ENCODE data around the gene MTREX.

Gene MTREX

GRCh38 chr5:55416306-55416705, 108.5 kb downstream of the MTREX start:
- Histone ChIP-seq H3K4me1 (ENCODE audit: control insufficient read depth, insufficient read depth, low read length) (no peaks in the 10 kb centered on the region), H3K36me3 (ENCODE audit: control insufficient read depth, insufficient read depth, low read length) (no peaks in the 10 kb centered on the region), H3K27me3 (ENCODE audit: control insufficient read depth, insufficient read depth, low read length) (no peaks in the 10 kb centered on the region), H3K9me3 (ENCODE audit: control insufficient read depth, low read length) (no peaks in the 10 kb centered on the region), H3K9ac (ENCODE audit: low read length) (no peak overlapping the region), H3K4me3 (ENCODE audit: low read length) (no peak overlapping the region)

GRCh38 chr5:55418994-55419968, 111.5 kb downstream of the MTREX start:
- H3K9me3 ChIP-seq (ENCODE audit: control insufficient read depth, low read length): no peaks in the 10 kb centered on the region
- no peaks in the 10 kb centered on the region for H3K27me3 ChIP-seq (ENCODE audit: control insufficient read depth, insufficient read depth, low read length)
- H3K36me3 ChIP-seq (ENCODE audit: control insufficient read depth, insufficient read depth, low read length): peaks cover under 1% of the 10 kb centered on the region
- no peaks in the 10 kb centered on the region for H3K4me1 ChIP-seq (ENCODE audit: control insufficient read depth, insufficient read depth, low read length)
- H3K9ac ChIP-seq (ENCODE audit: low read length): no peak overlapping the region
- H3K4me3 ChIP-seq (ENCODE audit: low read length): no peak overlapping the region

GRCh38 chr5:55421074-55421529, 113.3 kb downstream of the MTREX start:
- H3K36me3 ChIP-seq (ENCODE audit: control insufficient read depth, insufficient read depth, low read length): peaks cover 3% of the 10 kb centered on the region
- H3K4me1 ChIP-seq (ENCODE audit: control insufficient read depth, insufficient read depth, low read length): no peaks in the 10 kb centered on the region
- H3K27me3 ChIP-seq (ENCODE audit: control insufficient read depth, insufficient read depth, low read length): no peaks in the 10 kb centered on the region
- no peaks in the 10 kb centered on the region for H3K9me3 ChIP-seq (ENCODE audit: control insufficient read depth, low read length)
- no peak overlapping the region for H3K9ac ChIP-seq (ENCODE audit: low read length)
- H3K4me3 ChIP-seq (ENCODE audit: low read length): no peak overlapping the region

DNA sequence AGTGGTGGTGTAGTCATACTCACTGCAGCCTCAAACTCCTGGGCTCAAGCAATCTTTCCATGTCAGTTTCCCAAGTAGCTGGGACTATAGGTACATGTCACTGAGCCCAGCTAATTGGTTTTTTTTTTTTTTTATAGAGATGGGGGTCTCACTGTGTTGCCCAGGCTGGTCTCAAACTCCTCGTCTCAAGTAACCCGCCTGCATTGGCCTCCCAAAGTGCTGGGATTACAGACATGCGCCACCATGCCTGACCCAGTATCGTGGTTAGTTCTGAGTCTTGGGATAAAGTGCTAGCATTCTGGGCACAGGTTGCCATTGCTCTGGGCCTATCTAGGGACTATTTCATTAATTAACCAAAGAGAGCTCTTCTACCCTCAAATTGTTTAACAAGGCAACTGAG, 118.7 kb downstream of the MTREX start:
- H3K27me3 ChIP-seq (ENCODE audit: control insufficient read depth, insufficient read depth, low read length): no peaks in the 10 kb centered on the region
- peaks cover 8% of the 10 kb centered on the region for H3K36me3 ChIP-seq (ENCODE audit: control insufficient read depth, insufficient read depth, low read length)
- peaks cover 12% of the 10 kb centered on the region for H3K4me1 ChIP-seq (ENCODE audit: control insufficient read depth, insufficient read depth, low read length)
- H3K9ac ChIP-seq (ENCODE audit: low read length): no peak overlapping the region
- no peak overlapping the region for H3K4me3 ChIP-seq (ENCODE audit: low read length)
- H3K9me3 ChIP-seq (ENCODE audit: control insufficient read depth, low read length): no peaks in the 10 kb centered on the region

DNA sequence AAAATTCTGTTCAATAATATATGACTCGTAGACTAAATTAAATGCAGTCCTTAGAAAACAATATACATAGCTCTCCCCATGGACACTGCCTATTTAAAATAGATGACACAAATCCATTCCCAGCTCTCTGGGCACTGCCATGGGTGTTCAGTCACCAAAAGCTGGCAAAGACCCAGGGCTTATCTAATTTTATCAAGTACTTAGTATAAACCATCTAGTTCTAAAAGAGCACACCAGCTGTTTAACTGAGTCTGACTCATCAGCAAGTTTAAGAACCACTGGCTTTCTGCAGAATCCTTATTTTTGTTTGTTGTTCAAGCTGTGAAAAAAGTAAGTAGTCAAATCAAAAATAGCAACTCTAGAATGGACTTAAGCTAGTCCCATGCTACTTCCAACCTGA, 119.4 kb downstream of the MTREX start:
- Histone ChIP-seq H3K27me3 (ENCODE audit: control insufficient read depth, insufficient read depth, low read length) (no peaks in the 10 kb centered on the region), H3K36me3 (ENCODE audit: control insufficient read depth, insufficient read depth, low read length) (peaks cover 8% of the 10 kb centered on the region), H3K4me1 (ENCODE audit: control insufficient read depth, insufficient read depth, low read length) (peaks cover 12% of the 10 kb centered on the region), H3K4me3 (ENCODE audit: low read length) (no peak overlapping the region), H3K9ac (ENCODE audit: low read length) (no peak overlapping the region), H3K9me3 (ENCODE audit: control insufficient read depth, low read length) (no peaks in the 10 kb centered on the region)

DNA sequence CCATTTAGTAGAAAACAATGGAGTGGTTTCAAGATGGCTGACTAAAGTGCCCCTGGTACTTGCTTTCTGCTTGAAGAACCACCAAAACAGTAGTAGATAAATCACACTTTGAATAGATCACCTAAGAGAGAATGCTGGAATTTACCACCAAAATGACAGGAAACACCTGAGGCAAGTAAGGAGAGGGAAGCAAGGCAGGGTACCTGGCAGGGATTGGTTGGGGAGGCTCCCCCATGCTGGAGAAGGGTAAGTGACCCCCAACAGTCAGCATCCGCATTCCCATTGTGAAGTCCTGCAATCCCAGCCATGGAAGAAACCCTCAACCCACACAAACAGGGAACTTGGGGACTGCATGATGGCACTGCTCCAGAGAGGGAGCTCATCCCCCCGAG, 121.4 kb downstream of the MTREX start:
- H3K36me3 ChIP-seq (ENCODE audit: control insufficient read depth, insufficient read depth, low read length): peaks cover 8% of the 10 kb centered on the region
- H3K4me3 ChIP-seq (ENCODE audit: low read length): no peak overlapping the region
- H3K9me3 ChIP-seq (ENCODE audit: control insufficient read depth, low read length): no peaks in the 10 kb centered on the region
- H3K9ac ChIP-seq (ENCODE audit: low read length): no peak overlapping the region
- H3K4me1 ChIP-seq (ENCODE audit: control insufficient read depth, insufficient read depth, low read length): peaks cover 12% of the 10 kb centered on the region
- no peaks in the 10 kb centered on the region for H3K27me3 ChIP-seq (ENCODE audit: control insufficient read depth, insufficient read depth, low read length)

DNA sequence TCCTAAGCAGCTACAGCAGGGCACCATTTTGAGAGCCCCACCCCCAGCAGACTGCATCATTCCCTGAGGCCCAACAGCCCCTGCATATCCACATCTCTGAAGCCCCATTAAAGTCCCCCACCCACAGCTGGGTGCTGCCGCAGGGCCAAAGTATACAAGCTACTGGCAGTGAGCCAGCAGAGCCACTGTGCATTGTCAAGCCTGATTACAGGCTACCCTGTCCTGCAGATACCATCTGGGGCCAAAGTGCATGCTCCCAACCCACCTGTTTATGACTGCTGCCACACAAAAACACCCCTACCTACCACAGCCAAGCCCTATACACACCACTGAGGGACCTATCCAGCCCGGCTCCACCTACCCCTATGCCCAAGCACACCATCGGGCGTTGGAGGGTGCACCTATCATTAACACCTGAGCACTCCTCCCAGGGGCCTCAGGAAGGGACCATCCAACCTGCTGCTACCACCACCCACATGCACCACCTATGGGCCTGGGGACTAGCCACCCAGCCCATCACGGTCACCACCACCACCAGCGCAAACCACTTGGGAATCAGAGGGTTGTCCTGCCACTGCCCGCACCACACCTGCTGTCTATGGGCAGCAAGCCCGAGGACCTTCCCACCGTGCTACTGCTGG, 121.9 kb downstream of the MTREX start:
- H3K4me3 ChIP-seq (ENCODE audit: low read length): no peak overlapping the region
- H3K9me3 ChIP-seq (ENCODE audit: control insufficient read depth, low read length): no peaks in the 10 kb centered on the region
- H3K4me1 ChIP-seq (ENCODE audit: control insufficient read depth, insufficient read depth, low read length): peaks cover 12% of the 10 kb centered on the region
- peaks cover 5% of the 10 kb centered on the region for H3K36me3 ChIP-seq (ENCODE audit: control insufficient read depth, insufficient read depth, low read length)
- no peaks in the 10 kb centered on the region for H3K27me3 ChIP-seq (ENCODE audit: control insufficient read depth, insufficient read depth, low read length)
- no peak overlapping the region for H3K9ac ChIP-seq (ENCODE audit: low read length)

DNA sequence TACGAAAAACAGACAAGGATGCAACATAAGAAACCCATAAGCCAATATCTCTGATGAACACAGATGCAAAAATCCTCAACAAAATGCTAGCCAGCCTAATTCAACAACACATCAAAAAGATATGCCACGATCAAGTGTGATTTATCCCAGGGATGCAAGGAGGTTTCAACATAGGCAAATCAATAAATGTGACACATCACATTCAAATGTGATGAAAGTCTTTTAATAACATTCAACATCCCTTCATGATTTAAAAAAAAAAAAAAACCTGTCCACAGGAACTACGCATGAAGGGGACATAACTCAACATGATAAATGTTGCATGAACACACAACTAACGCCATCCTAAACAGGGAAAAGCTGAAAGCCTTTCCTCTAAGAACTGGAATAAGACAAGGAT, 124.8 kb downstream of the MTREX start:
- H3K9ac ChIP-seq (ENCODE audit: low read length): no peak overlapping the region
- H3K36me3 ChIP-seq (ENCODE audit: control insufficient read depth, insufficient read depth, low read length): peaks cover 5% of the 10 kb centered on the region
- no peak overlapping the region for H3K4me3 ChIP-seq (ENCODE audit: low read length)
- peaks cover 15% of the 10 kb centered on the region for H3K4me1 ChIP-seq (ENCODE audit: control insufficient read depth, insufficient read depth, low read length)
- H3K27me3 ChIP-seq (ENCODE audit: control insufficient read depth, insufficient read depth, low read length): no peaks in the 10 kb centered on the region
- H3K9me3 ChIP-seq (ENCODE audit: control insufficient read depth, low read length): no peaks in the 10 kb centered on the region

GRCh38 chr5:55437452-55437851, 129.7 kb downstream of the MTREX start:
- H3K36me3 ChIP-seq (ENCODE audit: control insufficient read depth, insufficient read depth, low read length): no peaks in the 10 kb centered on the region
- peaks cover 24% of the 10 kb centered on the region for H3K4me1 ChIP-seq (ENCODE audit: control insufficient read depth, insufficient read depth, low read length)
- no peak overlapping the region for H3K9ac ChIP-seq (ENCODE audit: low read length)
- no peaks in the 10 kb centered on the region for H3K9me3 ChIP-seq (ENCODE audit: control insufficient read depth, low read length)
- H3K27me3 ChIP-seq (ENCODE audit: control insufficient read depth, insufficient read depth, low read length): no peaks in the 10 kb centered on the region
- no peak overlapping the region for H3K4me3 ChIP-seq (ENCODE audit: low read length)

GRCh38 chr5:55437859-55438206, 130.0 kb downstream of the MTREX start:
- Histone ChIP-seq H3K27me3 (ENCODE audit: control insufficient read depth, insufficient read depth, low read length) (no peaks in the 10 kb centered on the region), H3K4me1 (ENCODE audit: control insufficient read depth, insufficient read depth, low read length) (peaks cover 24% of the 10 kb centered on the region), H3K36me3 (ENCODE audit: control insufficient read depth, insufficient read depth, low read length) (no peaks in the 10 kb centered on the region), H3K4me3 (ENCODE audit: low read length) (no peak overlapping the region), H3K9ac (ENCODE audit: low read length) (no peak overlapping the region), H3K9me3 (ENCODE audit: control insufficient read depth, low read length) (no peaks in the 10 kb centered on the region)

GRCh38 chr5:55438998-55439397, 131.2 kb downstream of the MTREX start:
- Histone ChIP-seq H3K27me3 (ENCODE audit: control insufficient read depth, insufficient read depth, low read length) (no peaks in the 10 kb centered on the region), H3K36me3 (ENCODE audit: control insufficient read depth, insufficient read depth, low read length) (no peaks in the 10 kb centered on the region), H3K4me3 (ENCODE audit: low read length) (no peak overlapping the region), H3K4me1 (ENCODE audit: control insufficient read depth, insufficient read depth, low read length) (peaks cover 24% of the 10 kb centered on the region), H3K9ac (ENCODE audit: low read length) (no peak overlapping the region), H3K9me3 (ENCODE audit: control insufficient read depth, low read length) (no peaks in the 10 kb centered on the region)

DNA sequence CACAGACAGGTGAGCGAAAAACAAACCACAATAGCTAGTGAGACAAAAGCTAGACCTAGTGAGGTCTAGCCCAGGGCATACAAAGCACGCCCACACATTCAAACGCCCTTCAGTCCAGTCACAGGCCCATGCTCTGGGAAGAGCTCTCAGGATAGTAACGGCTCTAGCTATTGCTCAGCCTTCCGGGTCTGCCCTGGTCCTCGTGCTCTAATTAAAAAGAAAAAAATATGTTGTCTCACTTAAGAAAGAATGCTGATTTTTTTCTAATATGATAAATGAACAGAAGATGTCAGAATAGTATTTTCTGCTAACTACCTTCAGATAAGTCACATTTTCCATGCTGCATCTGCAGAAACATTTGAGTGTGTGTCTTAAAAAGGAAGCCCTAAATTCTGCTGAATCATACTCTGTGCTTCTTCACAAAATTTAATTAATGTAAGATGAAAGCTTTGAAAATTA, 132.4 kb downstream of the MTREX start:
- Histone ChIP-seq H3K4me3 (ENCODE audit: low read length) (no peak overlapping the region), H3K27me3 (ENCODE audit: control insufficient read depth, insufficient read depth, low read length) (no peaks in the 10 kb centered on the region), H3K9me3 (ENCODE audit: control insufficient read depth, low read length) (no peaks in the 10 kb centered on the region), H3K9ac (ENCODE audit: low read length) (no peak overlapping the region), H3K4me1 (ENCODE audit: control insufficient read depth, insufficient read depth, low read length) (peaks cover 24% of the 10 kb centered on the region), H3K36me3 (ENCODE audit: control insufficient read depth, insufficient read depth, low read length) (no peaks in the 10 kb centered on the region)

All from mucosa of stomach (tissue), 1 donor.